Stimulated activated naive CD8-positive, alpha-beta T cell treated with anti-CD3 and anti-CD28 coated beads, Interleukin-15, Interleukin-2, amounts not matched to agents 100 ng/mL and 50 ng/mL, for 24 hours (primary cell): ENCODE results near the gene PLD4.
"Not testable (repeated sequence)": the region's sequence is repeated elsewhere in the genome, so short reads cannot be mapped to it uniquely, and the experiment has no call there.

Experiments
- H3K27ac Mint-ChIP-seq: one replicate; pipeline ENCODE4 v1.8.0; 2021; ENCODE audit warnings: mild to moderate bottlenecking, mixed read lengths
- H3K27me3 Mint-ChIP-seq: one replicate; pipeline ENCODE4 v1.8.0; 2021; ENCODE audit warnings: mixed read lengths
- H3K36me3 Mint-ChIP-seq: one replicate; pipeline ENCODE4 v1.8.0; 2021; ENCODE audit warnings: low read depth, mixed read lengths
- H3K4me1 Mint-ChIP-seq: one replicate; pipeline ENCODE4 v1.8.0; 2021; ENCODE audit warnings: low read depth, mixed read lengths
- H3K4me3 Mint-ChIP-seq: one replicate; pipeline ENCODE4 v1.8.0; 2021; ENCODE audit warnings: mild to moderate bottlenecking, mixed read lengths
- H3K9me3 Mint-ChIP-seq: one replicate; pipeline ENCODE4 v1.8.0; 2021; ENCODE audit warnings: mixed read lengths

Gene PLD4

GRCh38 chr14:104883681-104884361 is 40.9 kb upstream of the PLD4 start:
- Mint-ChIP-seq H3K9me3 (no peaks in the 10 kb centered on the region), H3K27me3 (no peaks in the 10 kb centered on the region), H3K4me1 (no peaks in the 10 kb centered on the region), H3K4me3 (no peak overlapping the region), H3K36me3 (no peaks in the 10 kb centered on the region), H3K27ac (no peak overlapping the region)

- not testable (repeated sequence) for H3K4me3 Mint-ChIP-seq, H3K27me3 Mint-ChIP-seq, H3K27ac Mint-ChIP-seq, H3K36me3 Mint-ChIP-seq, H3K4me1 Mint-ChIP-seq, H3K9me3 Mint-ChIP-seq
Measured at GRCh38 chr14:104884381-104884780, 40.3 kb upstream of the PLD4 start.

GRCh38 chr14:104885031-104885972 is 39.4 kb upstream of the PLD4 start:
- no peaks in the 10 kb centered on the region for H3K27me3 Mint-ChIP-seq
- no peak overlapping the region for H3K4me3 Mint-ChIP-seq
- no peak overlapping the region for H3K27ac Mint-ChIP-seq
- no peaks in the 10 kb centered on the region for H3K36me3 Mint-ChIP-seq
- no peaks in the 10 kb centered on the region for H3K4me1 Mint-ChIP-seq
- H3K9me3 Mint-ChIP-seq, result no peaks in the 10 kb centered on the region

- Mint-ChIP-seq H3K4me3 (no peak overlapping the region), H3K27me3 (no peaks in the 10 kb centered on the region), H3K9me3 (no peaks in the 10 kb centered on the region), H3K27ac (no peak overlapping the region), H3K4me1 (no peaks in the 10 kb centered on the region), H3K36me3 (no peaks in the 10 kb centered on the region)
Measured at GRCh38 chr14:104885973-104886689, 38.5 kb upstream of the PLD4 start.

GRCh38 chr14:104886690-104887622 is 37.7 kb upstream of the PLD4 start:
- Mint-ChIP-seq H3K4me1 (no peaks in the 10 kb centered on the region), H3K4me3 (no peak overlapping the region), H3K36me3 (no peaks in the 10 kb centered on the region), H3K27ac (no peak overlapping the region), H3K9me3 (no peaks in the 10 kb centered on the region), H3K27me3 (no peaks in the 10 kb centered on the region)

- no peak overlapping the region for H3K4me3 Mint-ChIP-seq
- no peaks in the 10 kb centered on the region for H3K9me3 Mint-ChIP-seq
- no peaks in the 10 kb centered on the region for H3K4me1 Mint-ChIP-seq
- H3K27me3 Mint-ChIP-seq, result no peaks in the 10 kb centered on the region
- H3K27ac Mint-ChIP-seq, result no peak overlapping the region
- no peaks in the 10 kb centered on the region for H3K36me3 Mint-ChIP-seq
Measured at GRCh38 chr14:104887623-104888488, 36.8 kb upstream of the PLD4 start.

- Mint-ChIP-seq H3K27ac (no peak overlapping the region), H3K27me3 (no peaks in the 10 kb centered on the region), H3K36me3 (no peaks in the 10 kb centered on the region)
Measured at GRCh38 chr14:104888489-104889374, 35.9 kb upstream of the PLD4 start.

GRCh38 chr14:104889375-104889757 is 35.3 kb upstream of the PLD4 start:
- Mint-ChIP-seq H3K9me3 (no peaks in the 10 kb centered on the region), H3K27me3 (no peaks in the 10 kb centered on the region), H3K4me3 (no peak overlapping the region), H3K27ac (no peak overlapping the region), H3K36me3 (no peaks in the 10 kb centered on the region), H3K4me1 (no peaks in the 10 kb centered on the region)

More at GRCh38 chr14:104888489-104889374, 35.9 kb upstream of the PLD4 start:
- Mint-ChIP-seq H3K4me3 (no peak overlapping the region), H3K4me1 (no peaks in the 10 kb centered on the region), H3K9me3 (no peaks in the 10 kb centered on the region)

- H3K27me3 Mint-ChIP-seq, result not testable (repeated sequence)
Measured at GRCh38 chr14:104890292-104890691, 34.4 kb upstream of the PLD4 start.

GRCh38 chr14:104891121-104891551 is 33.5 kb upstream of the PLD4 start:
- H3K36me3 Mint-ChIP-seq, result no peaks in the 10 kb centered on the region
- H3K4me3 Mint-ChIP-seq, result no peak overlapping the region
- no peaks in the 10 kb centered on the region for H3K9me3 Mint-ChIP-seq
- H3K4me1 Mint-ChIP-seq, result no peaks in the 10 kb centered on the region
- no peak overlapping the region for H3K27ac Mint-ChIP-seq
- H3K27me3 Mint-ChIP-seq, result no peaks in the 10 kb centered on the region

More at GRCh38 chr14:104890292-104890691, 34.4 kb upstream of the PLD4 start:
- not testable (repeated sequence) for H3K27ac Mint-ChIP-seq, H3K9me3 Mint-ChIP-seq, H3K4me1 Mint-ChIP-seq, H3K4me3 Mint-ChIP-seq, H3K36me3 Mint-ChIP-seq

GRCh38 chr14:104891664-104892530 is 32.8 kb upstream of the PLD4 start:
- no peaks in the 10 kb centered on the region for H3K36me3 Mint-ChIP-seq
- H3K4me3 Mint-ChIP-seq, result no peak overlapping the region
- peaks cover 3% of the 10 kb centered on the region for H3K4me1 Mint-ChIP-seq
- H3K9me3 Mint-ChIP-seq, result no peaks in the 10 kb centered on the region
- H3K27me3 Mint-ChIP-seq, result peaks cover 3% of the 10 kb centered on the region
- no peak overlapping the region for H3K27ac Mint-ChIP-seq
